OCI-LY1 (cell line): ENCODE data around the gene NMB.
A peak's percentile ranks its signal among the peaks of the same experiment; 100 is the strongest.

ENCODE experiments used
- H2AFZ ChIP-seq: fragments of 200-600 bp; sonication (generic), shearing (Covaris generic); 2 replicates; pipeline ENCODE4 v1.6.0; 2014; ENCODE audit warnings: antibody characterized with exemption, mild to moderate bottlenecking, low read length
- H3F3A ChIP-seq: fragments of 200-600 bp; sonication (generic), shearing (Covaris generic); 2 replicates; pipeline ENCODE4 v1.6.0; 2014; ENCODE audit warnings: mild to moderate bottlenecking, antibody characterized with exemption, low read length, moderate library complexity; ENCODE audit not compliant: insufficient read depth
- H3K27ac ChIP-seq: fragments of 200-600 bp; sonication (generic); 2 replicates; pipeline ENCODE4 v1.5.1; 2014; ENCODE audit warnings: low read length, mixed run types, mild to moderate bottlenecking, low read depth; ENCODE audit not compliant: poor library complexity, severe bottlenecking
- H3K27me3 ChIP-seq: fragments of 200-600 bp; sonication (generic); 2 replicates; pipeline ENCODE4 v1.6.0; 2014; ENCODE audit warnings: antibody characterized with exemption, mild to moderate bottlenecking, low read length, moderate library complexity; ENCODE audit not compliant: insufficient read depth
- H3K36me3 ChIP-seq: fragments of 200-600 bp; sonication (generic); 2 replicates; pipeline ENCODE4 v1.6.1; 2014; ENCODE audit warnings: mild to moderate bottlenecking, antibody characterized with exemption, low read length, moderate library complexity, mixed read lengths; ENCODE audit not compliant: insufficient read depth
- H3K4me1 ChIP-seq: fragments of 200-600 bp; sonication (generic); 2 replicates; pipeline ENCODE4 v1.5.1; 2014; ENCODE audit warnings: mild to moderate bottlenecking, low read length, moderate library complexity; ENCODE audit not compliant: insufficient read depth, severe bottlenecking
- H3K4me2 ChIP-seq: fragments of 200-600 bp; sonication (generic), shearing (Covaris generic); 2 replicates; pipeline ENCODE4 v1.6.1; 2014; ENCODE audit warnings: low read length
- H3K4me3 ChIP-seq: fragments of 200-600 bp; sonication (generic); 2 replicates; pipeline ENCODE4 v1.5.1; 2014; ENCODE audit warnings: low read length, low read depth, mild to moderate bottlenecking, mixed read lengths; ENCODE audit not compliant: poor library complexity, severe bottlenecking
- H3K79me2 ChIP-seq: fragments of 200-600 bp; shearing (Covaris generic); 2 replicates; pipeline ENCODE4 v1.6.1; 2016; ENCODE audit warnings: mixed run types, low read length, mixed read lengths; ENCODE audit not compliant: insufficient read depth
- H3K9ac ChIP-seq: fragments of 200-600 bp; sonication (generic), shearing (Covaris generic); 2 replicates; pipeline ENCODE4 v1.6.1; 2014; ENCODE audit warnings: mild to moderate bottlenecking, low read length, mixed read lengths
- H3K9me2 ChIP-seq: fragments of 200-600 bp; sonication (generic), shearing (Covaris generic); 2 replicates; pipeline ENCODE4 v1.6.1; 2014; ENCODE audit warnings: low read depth, mild to moderate bottlenecking, low read length, mixed read lengths
- H3K9me3 ChIP-seq: fragments of 200-600 bp; shearing (Covaris generic); 2 replicates; pipeline ENCODE4 v1.6.1; 2014; ENCODE audit warnings: low read length, mixed read lengths
- H4K20me1 ChIP-seq: fragments of 200-600 bp; sonication (generic), shearing (Covaris generic); 2 replicates; pipeline ENCODE4 v1.6.0; 2016; ENCODE audit warnings: mild to moderate bottlenecking, low read length; ENCODE audit not compliant: insufficient read depth
- CTCF ChIP-seq: fragments of 200-600 bp; sonication (generic), shearing (Covaris generic); IDR thresholded peaks from 2 replicates; pipeline ENCODE4 v1.5.1; 2017; ENCODE audit warnings: mild to moderate bottlenecking, antibody characterized with exemption, low read length, moderate library complexity, mixed read lengths
- EZH2 ChIP-seq: fragments of 200-600 bp; sonication (generic), shearing (Covaris generic); IDR thresholded peaks from 2 replicates; pipeline ENCODE4 v1.8.0; 2017; ENCODE audit warnings: borderline replicate concordance, mixed run types, mild to moderate bottlenecking, antibody characterized with exemption, low read length, moderate library complexity, mixed read lengths

The NMB gene

DNA sequence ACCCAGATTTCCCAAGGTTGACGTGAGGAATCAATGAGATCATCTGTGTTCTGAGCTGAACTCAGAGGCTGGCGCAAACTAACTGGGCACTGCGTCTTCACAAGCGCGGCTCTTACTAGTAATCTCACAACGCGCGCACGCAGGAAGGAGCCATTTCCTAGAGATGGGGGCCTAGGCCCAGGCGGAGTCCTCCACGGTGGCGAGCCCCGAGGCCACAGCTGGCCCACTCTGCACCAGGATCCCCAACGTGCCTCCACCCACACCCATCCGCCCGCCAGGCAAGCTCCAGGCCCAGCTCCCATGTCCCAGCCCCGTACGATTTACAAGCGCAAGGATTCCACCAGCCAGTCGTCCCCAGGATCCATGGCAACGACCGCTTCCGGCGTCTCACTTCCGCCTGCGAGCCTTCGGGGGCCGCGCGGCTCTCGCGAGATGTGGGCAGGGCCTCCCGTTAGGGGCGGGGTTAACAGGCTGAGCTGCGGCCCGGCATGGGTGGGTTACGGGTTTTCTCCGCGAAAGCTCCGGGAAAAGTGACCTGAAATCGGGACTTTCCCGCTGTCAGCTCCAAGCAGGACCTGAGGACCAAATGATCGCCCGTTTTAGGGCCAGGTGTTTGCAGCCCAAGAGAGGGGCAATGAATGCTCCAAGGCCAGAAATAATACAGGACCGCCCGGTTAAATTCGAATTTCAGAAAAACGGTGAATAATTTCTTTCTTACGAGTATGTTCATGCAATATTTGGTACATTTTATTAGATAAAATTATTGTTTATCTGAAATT, 3.9 kb downstream of the NMB start, which contains the start of gene WDR73:
TSS of gene WDR73 (minus strand) at position 374 of the 779 bp plus-strand sequence. CDS start at position 365, 9 bp downstream.
- H3K4me1 ChIP-seq, result peaks cover 44% of the 10 kb centered on the region
- H4K20me1 ChIP-seq, result no peaks in the 10 kb centered on the region
- no peaks in the 10 kb centered on the region for H3K27me3 ChIP-seq
- H3K36me3 ChIP-seq, result peaks cover 31% of the 10 kb centered on the region
- peak within 1 kb of the TSS; percentile 94 for H3K4me2 ChIP-seq
- H3K9ac ChIP-seq, result peak within 1 kb of the TSS; percentile 88
- peak within 1 kb of the TSS; percentile 76 for H3K27ac ChIP-seq
- no peaks in the 10 kb centered on the region for H3K79me2 ChIP-seq
- 0 out of 2 replicates have a peak, but pooled peaks cover 2% of the 10 kb centered on the region for H3F3A ChIP-seq
- peak within 1 kb of the TSS; percentile 88 for H3K4me3 ChIP-seq
- no peaks in the 10 kb centered on the region for H3K9me3 ChIP-seq
- H3K9me2 ChIP-seq, result no peaks in the 10 kb centered on the region
- TF ChIP-seq CTCF (no peak), EZH2 (no peak)
- H2AFZ ChIP-seq, result peak within 1 kb of the TSS; percentile 37; the same call in 1 of the 2 replicates

DNA sequence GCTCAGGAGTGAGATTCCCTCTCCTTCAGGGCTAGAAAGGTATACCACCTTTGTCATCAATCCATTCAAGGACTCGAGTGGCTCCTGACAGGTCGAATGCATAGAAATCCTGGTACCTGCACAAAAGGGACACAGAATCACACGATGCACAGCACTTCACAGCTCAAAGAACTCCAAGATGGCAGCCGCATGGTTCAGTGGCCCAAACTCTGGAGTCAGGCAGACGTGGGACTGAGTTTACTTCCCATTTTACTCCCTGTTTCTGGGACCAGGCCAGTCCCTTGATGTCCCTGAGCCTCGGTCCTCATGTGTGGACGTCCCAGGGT, 4.5 kb downstream of the NMB start:
- Histone ChIP-seq H2AFZ (no peak overlapping the region), H3F3A (0 out of 2 replicates have a peak, but pooled peaks cover 2% of the 10 kb centered on the region), H3K9ac (peak overlapping the region; percentile 88), H3K36me3 (peaks cover 36% of the 10 kb centered on the region), H3K27ac (peak overlapping the region; percentile 76), H3K9me3 (no peaks in the 10 kb centered on the region), H3K27me3 (no peaks in the 10 kb centered on the region), H3K4me1 (peaks cover 38% of the 10 kb centered on the region), H3K4me3 (peak overlapping the region; percentile 88), H3K4me2 (peak overlapping the region; percentile 94), H3K79me2 (no peaks in the 10 kb centered on the region), H3K9me2 (no peaks in the 10 kb centered on the region), H4K20me1 (no peaks in the 10 kb centered on the region)
- TF ChIP-seq CTCF (no peak), EZH2 (no peak)

- Histone ChIP-seq H2AFZ (no peak overlapping the region), H3F3A (no peaks in the 10 kb centered on the region), H3K4me3 (no peak overlapping the region), H3K79me2 (no peaks in the 10 kb centered on the region), H4K20me1 (no peaks in the 10 kb centered on the region), H3K27ac (no peak overlapping the region), H3K9me3 (no peaks in the 10 kb centered on the region), H3K27me3 (no peaks in the 10 kb centered on the region), H3K9ac (no peak overlapping the region), H3K4me1 (peaks cover 16% of the 10 kb centered on the region), H3K9me2 (no peaks in the 10 kb centered on the region), H3K36me3 (peaks cover 72% of the 10 kb centered on the region), H3K4me2 (no peak overlapping the region)
- TF ChIP-seq EZH2, result no peak
- TF ChIP-seq CTCF, result no peak
These were observed 8.3 kb downstream of the NMB start for GRCh38 chr15:84649706-84650105.
